ENCODE data around the gene ZCCHC4.

DNA sequence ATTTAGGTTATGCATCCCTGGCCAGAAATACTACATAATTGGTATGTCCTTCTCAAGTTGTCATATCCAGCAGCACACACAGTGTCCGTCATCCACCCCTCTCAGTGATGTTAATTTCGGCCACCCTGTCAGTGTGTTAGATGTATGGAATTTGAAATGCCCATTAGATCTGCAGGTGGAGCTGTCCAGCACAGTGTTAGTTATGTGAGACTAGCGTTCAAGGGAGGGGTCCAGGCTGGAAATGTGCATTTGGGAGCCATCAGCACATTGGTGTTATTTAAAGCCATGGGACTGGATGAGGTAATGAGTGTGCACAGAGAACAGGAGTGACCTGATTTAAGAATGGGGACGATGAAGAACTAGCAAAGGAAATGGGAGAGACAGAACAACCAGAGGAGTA lies 86.9 kb downstream of the ZCCHC4 start:
- TF ChIP-seq TAF1 (IDR thresholded peaks at IDR 0.05; ENCODE audit: low read depth) (no peak), RAD21 (IDR thresholded peaks at IDR 0.05; ENCODE audit: low read depth) (no peak), EP300 (IDR thresholded peaks at IDR 0.05; ENCODE audit: borderline replicate concordance) (no peak), NFIC (IDR thresholded peaks at IDR 0.05) (no peak), FOXM1 (IDR thresholded peaks at IDR 0.05; ENCODE audit: borderline replicate concordance, low read depth) (no peak), YY1 (IDR thresholded peaks at IDR 0.05; ENCODE audit: low read depth) (no peak), CREB1 (IDR thresholded peaks at IDR 0.05; ENCODE audit: low read depth) (no peak), TCF12 (IDR thresholded peaks at IDR 0.05; ENCODE audit: low read depth) (no peak), EGR1 (IDR thresholded peaks at IDR 0.05) (no peak), CEBPB (IDR thresholded peaks at IDR 0.05) (no peak)
- TF ChIP-seq, protein P1, sequence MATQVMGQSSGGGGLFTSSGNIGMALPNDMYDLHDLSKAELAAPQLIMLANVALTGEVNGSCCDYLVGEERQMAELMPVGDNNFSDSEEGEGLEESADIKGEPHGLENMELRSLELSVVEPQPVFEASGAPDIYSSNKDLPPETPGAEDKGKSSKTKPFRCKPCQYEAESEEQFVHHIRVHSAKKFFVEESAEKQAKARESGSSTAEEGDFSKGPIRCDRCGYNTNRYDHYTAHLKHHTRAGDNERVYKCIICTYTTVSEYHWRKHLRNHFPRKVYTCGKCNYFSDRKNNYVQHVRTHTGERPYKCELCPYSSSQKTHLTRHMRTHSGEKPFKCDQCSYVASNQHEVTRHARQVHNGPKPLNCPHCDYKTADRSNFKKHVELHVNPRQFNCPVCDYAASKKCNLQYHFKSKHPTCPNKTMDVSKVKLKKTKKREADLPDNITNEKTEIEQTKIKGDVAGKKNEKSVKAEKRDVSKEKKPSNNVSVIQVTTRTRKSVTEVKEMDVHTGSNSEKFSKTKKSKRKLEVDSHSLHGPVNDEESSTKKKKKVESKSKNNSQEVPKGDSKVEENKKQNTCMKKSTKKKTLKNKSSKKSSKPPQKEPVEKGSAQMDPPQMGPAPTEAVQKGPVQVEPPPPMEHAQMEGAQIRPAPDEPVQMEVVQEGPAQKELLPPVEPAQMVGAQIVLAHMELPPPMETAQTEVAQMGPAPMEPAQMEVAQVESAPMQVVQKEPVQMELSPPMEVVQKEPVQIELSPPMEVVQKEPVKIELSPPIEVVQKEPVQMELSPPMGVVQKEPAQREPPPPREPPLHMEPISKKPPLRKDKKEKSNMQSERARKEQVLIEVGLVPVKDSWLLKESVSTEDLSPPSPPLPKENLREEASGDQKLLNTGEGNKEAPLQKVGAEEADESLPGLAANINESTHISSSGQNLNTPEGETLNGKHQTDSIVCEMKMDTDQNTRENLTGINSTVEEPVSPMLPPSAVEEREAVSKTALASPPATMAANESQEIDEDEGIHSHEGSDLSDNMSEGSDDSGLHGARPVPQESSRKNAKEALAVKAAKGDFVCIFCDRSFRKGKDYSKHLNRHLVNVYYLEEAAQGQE (IDR thresholded peaks at IDR 0.05; ENCODE audit: low read depth), result peak; percentile 76
- TF ChIP-seq, protein P2, sequence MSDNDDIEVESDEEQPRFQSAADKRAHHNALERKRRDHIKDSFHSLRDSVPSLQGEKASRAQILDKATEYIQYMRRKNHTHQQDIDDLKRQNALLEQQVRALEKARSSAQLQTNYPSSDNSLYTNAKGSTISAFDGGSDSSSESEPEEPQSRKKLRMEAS (IDR thresholded peaks at IDR 0.05), result no peak
